Sigmoid colon (tissue), 4 donors: ENCODE results near the gene RAPGEF5.

Source experiments
- POLR2A ChIP-seq, 2 donors: fragments of 450-650 bp; IDR thresholded peaks; one replicate each; pipeline ENCODE4 v1.6.1; 2016; ENCODE audit warnings: antibody characterized with exemption in 2 of 2, mild to moderate bottlenecking in 2 of 2, moderate library complexity in 2 of 2
- POLR2AphosphoS5 ChIP-seq, 4 donors: sonication (generic); formaldehyde crosslinking; IDR thresholded peaks; one replicate each; pipeline ENCODE4 v1.6.1; 2017; ENCODE audit warnings: antibody characterized with exemption in 4 of 4
- TF ChIP-seq, protein P1 (sequence below), 4 experiments: fragments of 450-650 bp in 3 of 4; fragments of 200-600 bp in 1 of 4; IDR thresholded peaks; one replicate each; pipeline ENCODE4 v1.5.1; 2016 to 2019; ENCODE audit warnings: antibody characterized with exemption in 4 of 4, mild to moderate bottlenecking in 3 of 4, moderate library complexity in 2 of 4

GRCh38 chr7:22182149-22182548 lies 174.8 kb downstream of the RAPGEF5 start:
- TF ChIP-seq, protein P1, sequence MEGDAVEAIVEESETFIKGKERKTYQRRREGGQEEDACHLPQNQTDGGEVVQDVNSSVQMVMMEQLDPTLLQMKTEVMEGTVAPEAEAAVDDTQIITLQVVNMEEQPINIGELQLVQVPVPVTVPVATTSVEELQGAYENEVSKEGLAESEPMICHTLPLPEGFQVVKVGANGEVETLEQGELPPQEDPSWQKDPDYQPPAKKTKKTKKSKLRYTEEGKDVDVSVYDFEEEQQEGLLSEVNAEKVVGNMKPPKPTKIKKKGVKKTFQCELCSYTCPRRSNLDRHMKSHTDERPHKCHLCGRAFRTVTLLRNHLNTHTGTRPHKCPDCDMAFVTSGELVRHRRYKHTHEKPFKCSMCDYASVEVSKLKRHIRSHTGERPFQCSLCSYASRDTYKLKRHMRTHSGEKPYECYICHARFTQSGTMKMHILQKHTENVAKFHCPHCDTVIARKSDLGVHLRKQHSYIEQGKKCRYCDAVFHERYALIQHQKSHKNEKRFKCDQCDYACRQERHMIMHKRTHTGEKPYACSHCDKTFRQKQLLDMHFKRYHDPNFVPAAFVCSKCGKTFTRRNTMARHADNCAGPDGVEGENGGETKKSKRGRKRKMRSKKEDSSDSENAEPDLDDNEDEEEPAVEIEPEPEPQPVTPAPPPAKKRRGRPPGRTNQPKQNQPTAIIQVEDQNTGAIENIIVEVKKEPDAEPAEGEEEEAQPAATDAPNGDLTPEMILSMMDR (IDR thresholded peaks at IDR 0.05): no peak
- no peak for TF ChIP-seq POLR2AphosphoS5 (IDR thresholded peaks at IDR 0.05)
- TF ChIP-seq POLR2A (IDR thresholded peaks at IDR 0.05): no peak
